ENCODE results near the gene UBXN1. TPM values are rescaled to one million over a fixed set of nuclear protein-coding genes. Genes with fewer than 3 reads are reported as not detected.

UBXN1 gene
- total RNA-seq = 100 to 1,000 TPM; 135 to 196 (median 167) TPM

- TF ChIP-seq CTCF (IDR thresholded peaks at IDR 0.05) = no peak
- DNase-seq (ENCODE audit: low spot score) (peak; percentile 87), ATAC-seq (ENCODE audit: low FRiP score) (peak; percentile 93)
Observed at GRCh38 chr11:62678770-62679696, at the start of gene UBXN1. TSS of gene UBXN1 (minus strand) at chr11:62679073. CDS start at chr11:62678923, 150 bp downstream.

GRCh38 chr11:62728171-62728988 lies 49.5 kb upstream of the UBXN1 start, which contains the start of gene TTC9C:
TSS of gene TTC9C (plus strand) at chr11:62728486. CDS start at chr11:62728849, 363 bp downstream.
- DNase-seq (ENCODE audit: low spot score) (peak; percentile 85), ATAC-seq (ENCODE audit: low FRiP score) (peak; percentile 46)
- TF ChIP-seq CTCF (IDR thresholded peaks at IDR 0.05) = no peak

GRCh38 chr11:62727872-62728170 lies 48.9 kb upstream of the UBXN1 start:
- DNase-seq (ENCODE audit: low spot score) (peak; percentile 42), ATAC-seq (ENCODE audit: low FRiP score) (peak; percentile 72)
- no peak for TF ChIP-seq CTCF (IDR thresholded peaks at IDR 0.05)

GRCh38 chr11:62727165-62727871 lies 48.4 kb upstream of the UBXN1 start, which contains the start of gene HNRNPUL2:
TSS of gene HNRNPUL2 (minus strand) at chr11:62727457. CDS start at chr11:62727156, 301 bp downstream.
- DNase-seq (ENCODE audit: low spot score) (peak; percentile 91), ATAC-seq (ENCODE audit: low FRiP score) (peak; percentile 92)
- no peak for TF ChIP-seq CTCF (IDR thresholded peaks at IDR 0.05)

- no peak for TF ChIP-seq CTCF (IDR thresholded peaks at IDR 0.05)
- no peak for ATAC-seq (ENCODE audit: low FRiP score)
- DNase-seq (ENCODE audit: low spot score) = no peak
Observed at GRCh38 chr11:62726915-62727164, 48.0 kb upstream of the UBXN1 start.

- TF ChIP-seq CTCF (IDR thresholded peaks at IDR 0.05) = no peak
- DNase-seq (ENCODE audit: low spot score) (no peak), ATAC-seq (ENCODE audit: low FRiP score) (peak; percentile 1)
Observed at GRCh38 chr11:62726156-62726914, 47.5 kb upstream of the UBXN1 start.

Measured in omental fat pad (tissue), 4 donors.